HUES6 (cell line): Measurements from ENCODE around the gene PHRF1.

Experiments used
- H3K27ac ChIP-seq: 2 replicates; pipeline ENCODE4 v1.7.0; 2013; ENCODE audit warnings: low read depth, mild to moderate bottlenecking, low read length, inconsistent platforms
- H3K27me3 ChIP-seq: 2 replicates; pipeline ENCODE4 v1.6.1; 2013; ENCODE audit warnings: low read length; ENCODE audit not compliant: control insufficient read depth, insufficient read depth
- H3K36me3 ChIP-seq: 2 replicates; pipeline ENCODE4 v1.6.1; 2013; ENCODE audit warnings: low read length; ENCODE audit not compliant: control insufficient read depth, insufficient read depth
- H3K4me1 ChIP-seq: 2 replicates; pipeline ENCODE4 v1.6.1; 2013; ENCODE audit warnings: low read length; ENCODE audit not compliant: control insufficient read depth, insufficient read depth
- H3K4me3 ChIP-seq: 2 replicates; pipeline ENCODE4 v1.5.1; 2013; ENCODE audit warnings: low read depth, low read length
- H3K9ac ChIP-seq: one replicate; pipeline ENCODE4 v1.6.1; 2013; ENCODE audit warnings: mild to moderate bottlenecking, low read length
- H3K9me3 ChIP-seq: 2 replicates; pipeline ENCODE4 v1.6.1; 2013; ENCODE audit warnings: low read depth, low read length; ENCODE audit not compliant: control insufficient read depth, insufficient read depth

Gene PHRF1

GRCh38 chr11:562046-562645 is 14.1 kb upstream of the PHRF1 start:
- Histone ChIP-seq H3K9me3 (no peaks in the 10 kb centered on the region), H3K4me3 (peak overlapping the region; percentile 78), H3K9ac (no peak overlapping the region), H3K27ac (no peak overlapping the region), H3K4me1 (peaks cover 25% of the 10 kb centered on the region), H3K27me3 (peaks cover 24% of the 10 kb centered on the region), H3K36me3 (peaks cover 10% of the 10 kb centered on the region; the same call in 1 of the 2 replicates)

DNA sequence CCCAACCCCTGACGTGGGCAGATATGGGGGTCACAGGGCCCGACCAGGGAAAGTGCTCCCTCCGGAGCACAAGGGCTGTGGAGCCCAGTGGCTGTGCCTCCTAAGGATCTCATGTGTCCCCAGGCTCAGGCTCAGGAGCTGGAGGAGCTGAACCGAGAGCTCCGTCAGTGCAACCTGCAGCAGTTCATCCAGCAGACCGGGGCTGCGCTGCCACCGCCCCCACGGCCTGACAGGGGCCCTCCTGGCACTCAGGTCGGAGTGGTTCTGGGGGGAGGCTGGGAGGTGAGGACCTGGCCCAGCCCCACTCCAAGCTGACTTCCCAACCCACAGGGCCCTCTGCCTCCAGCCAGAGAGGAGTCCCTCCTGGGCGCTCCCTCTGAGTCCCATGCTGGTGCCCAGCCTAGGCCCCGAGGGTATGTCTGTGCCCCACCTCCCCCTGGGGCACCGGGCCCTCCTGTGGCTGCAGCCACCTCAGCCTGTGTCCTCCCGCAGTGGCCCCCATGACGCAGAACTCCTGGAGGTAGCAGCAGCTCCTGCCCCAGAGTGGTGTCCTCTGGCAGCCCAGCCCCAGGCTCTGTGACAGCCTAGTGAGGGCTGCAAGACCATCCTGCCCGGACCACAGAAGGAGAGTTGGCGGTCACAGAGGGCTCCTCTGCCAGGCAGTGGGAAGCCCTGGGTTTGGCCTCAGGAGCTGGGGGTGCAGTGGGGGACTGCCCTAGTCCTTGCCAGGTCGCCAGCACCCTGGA is 13.0 kb upstream of the PHRF1 start:
- Histone ChIP-seq H3K4me3 (no peak overlapping the region), H3K27ac (no peak overlapping the region), H3K36me3 (peaks cover 10% of the 10 kb centered on the region; the same call in 1 of the 2 replicates), H3K27me3 (peaks cover 17% of the 10 kb centered on the region; the same call in 1 of the 2 replicates), H3K4me1 (peaks cover 24% of the 10 kb centered on the region), H3K9me3 (no peaks in the 10 kb centered on the region), H3K9ac (no peak overlapping the region)

- Histone ChIP-seq H3K9ac (no peak overlapping the region), H3K27me3 (peaks cover 10% of the 10 kb centered on the region; the same call in 1 of the 2 replicates), H3K9me3 (no peaks in the 10 kb centered on the region), H3K27ac (no peak overlapping the region), H3K4me1 (peaks cover 26% of the 10 kb centered on the region), H3K4me3 (no peak overlapping the region), H3K36me3 (peaks cover 10% of the 10 kb centered on the region; the same call in 1 of the 2 replicates)
Observed at GRCh38 chr11:563812-564578, 12.3 kb upstream of the PHRF1 start.

GRCh38 chr11:565921-566509 is 10.3 kb upstream of the PHRF1 start:
- peak overlapping the region; percentile 19 for H3K9ac ChIP-seq
- no peak overlapping the region for H3K27ac ChIP-seq
- H3K9me3 ChIP-seq, result no peaks in the 10 kb centered on the region
- H3K4me3 ChIP-seq, result peak overlapping the region; percentile 22; the same call in 1 of the 2 replicates
- peaks cover 8% of the 10 kb centered on the region; the same call in 1 of the 2 replicates for H3K27me3 ChIP-seq
- H3K4me1 ChIP-seq, result peaks cover 28% of the 10 kb centered on the region
- peaks cover 10% of the 10 kb centered on the region; the same call in 1 of the 2 replicates for H3K36me3 ChIP-seq

DNA sequence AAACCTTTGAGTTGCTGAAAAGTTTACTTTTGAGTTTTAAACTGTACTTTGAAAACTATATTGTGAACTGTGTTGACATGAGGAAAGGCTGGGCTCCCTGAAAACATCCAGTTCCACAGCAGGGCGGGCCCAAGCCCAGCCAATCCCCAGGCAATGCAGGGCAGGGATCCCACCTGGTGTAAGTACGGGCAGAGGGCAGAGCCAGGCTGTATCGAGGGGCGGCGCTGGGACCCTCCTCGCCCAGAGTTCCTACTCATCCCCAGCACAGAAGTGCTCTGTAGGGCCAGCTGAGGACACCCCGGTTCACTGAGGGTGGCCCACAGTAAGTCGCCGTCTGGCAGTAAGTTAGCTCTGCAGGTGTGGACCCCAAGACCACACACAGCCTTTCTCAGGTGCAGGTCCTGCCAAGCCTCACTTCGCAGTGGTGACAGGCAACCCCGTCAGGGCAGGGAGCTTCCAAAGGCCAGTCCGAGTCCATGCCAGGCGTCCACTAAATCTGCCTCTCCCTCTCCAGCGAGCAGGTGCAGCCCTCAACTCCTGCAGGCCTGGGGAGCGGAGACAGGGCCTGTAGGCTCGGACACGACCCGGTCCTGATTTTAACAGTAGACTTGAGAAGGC is 9.2 kb upstream of the PHRF1 start:
- Histone ChIP-seq H3K9ac (peak overlapping the region; percentile 57), H3K4me1 (peaks cover 30% of the 10 kb centered on the region), H3K27ac (no peak overlapping the region), H3K27me3 (peaks cover 4% of the 10 kb centered on the region; the same call in 1 of the 2 replicates), H3K4me3 (peak overlapping the region; percentile 91), H3K36me3 (peaks cover 10% of the 10 kb centered on the region; the same call in 1 of the 2 replicates), H3K9me3 (no peaks in the 10 kb centered on the region)

GRCh38 chr11:567629-568292 is 8.5 kb upstream of the PHRF1 start:
- Histone ChIP-seq H3K4me1 (peaks cover 30% of the 10 kb centered on the region), H3K27ac (no peak overlapping the region), H3K36me3 (peaks cover 10% of the 10 kb centered on the region; the same call in 1 of the 2 replicates), H3K4me3 (peak overlapping the region; percentile 91), H3K27me3 (peaks cover 4% of the 10 kb centered on the region; the same call in 1 of the 2 replicates), H3K9me3 (no peaks in the 10 kb centered on the region), H3K9ac (peak overlapping the region; percentile 57)

- Histone ChIP-seq H3K9ac (peak overlapping the region; percentile 69), H3K27ac (peak overlapping the region; percentile 63; the same call in 1 of the 2 replicates), H3K27me3 (peaks cover 8% of the 10 kb centered on the region), H3K4me3 (peak overlapping the region; percentile 91), H3K9me3 (no peaks in the 10 kb centered on the region), H3K4me1 (peaks cover 30% of the 10 kb centered on the region), H3K36me3 (peaks cover 4% of the 10 kb centered on the region; the same call in 1 of the 2 replicates)
Observed at GRCh38 chr11:568306-569157, 7.7 kb upstream of the PHRF1 start.

DNA sequence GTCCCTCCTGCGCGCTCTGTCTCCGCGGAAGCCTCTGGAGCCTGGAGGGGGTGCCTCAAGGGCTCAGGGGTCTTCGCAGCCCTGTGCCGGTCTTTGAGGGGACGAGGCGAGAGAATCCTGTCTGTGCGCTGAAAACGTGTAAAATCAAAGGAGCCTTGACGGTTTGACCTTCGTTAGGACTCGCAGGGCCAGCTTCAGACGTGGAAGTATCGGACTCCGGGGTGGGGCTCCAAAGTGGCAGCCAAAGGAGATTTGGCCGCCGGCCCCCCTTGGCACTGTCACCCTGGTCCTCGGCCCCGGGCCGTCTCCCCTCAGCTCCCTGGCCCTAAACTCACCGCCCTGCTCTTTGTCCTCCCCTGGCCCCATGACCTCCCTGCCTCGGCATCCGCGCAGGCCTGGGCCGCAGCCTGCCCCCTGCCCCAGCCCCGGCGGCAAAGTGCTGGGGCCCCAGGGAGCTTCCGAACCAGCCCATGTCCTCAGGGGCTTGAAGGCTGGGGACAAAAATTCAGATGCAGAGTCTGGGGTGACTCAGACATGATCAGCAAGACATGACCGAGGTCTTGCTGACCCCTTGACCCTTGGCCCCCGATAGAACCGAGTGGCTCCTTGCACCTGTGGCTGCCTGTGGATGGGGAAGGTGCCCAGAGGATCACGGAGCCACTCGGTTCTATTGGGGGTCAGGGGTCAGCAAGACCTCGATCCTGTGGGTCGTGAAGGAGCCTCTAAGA is 6.9 kb upstream of the PHRF1 start:
- Histone ChIP-seq H3K27me3 (peaks cover 11% of the 10 kb centered on the region), H3K9ac (peak overlapping the region; percentile 69), H3K27ac (peak overlapping the region; percentile 63; the same call in 1 of the 2 replicates)

GRCh38 chr11:571802-572185 is 4.5 kb upstream of the PHRF1 start:
- Histone ChIP-seq H3K9me3 (no peaks in the 10 kb centered on the region), H3K4me1 (peaks cover 28% of the 10 kb centered on the region), H3K9ac (no peak overlapping the region), H3K4me3 (no peak overlapping the region), H3K27me3 (peaks cover 24% of the 10 kb centered on the region), H3K27ac (no peak overlapping the region), H3K36me3 (no peaks in the 10 kb centered on the region; the same call in 1 of the 2 replicates)

More for the DNA sequence above, 6.9 kb upstream of the PHRF1 start:
- H3K4me1 ChIP-seq, result peaks cover 33% of the 10 kb centered on the region
- H3K36me3 ChIP-seq, result no peaks in the 10 kb centered on the region
- peak overlapping the region; percentile 68 for H3K4me3 ChIP-seq
- no peaks in the 10 kb centered on the region for H3K9me3 ChIP-seq
